Uterus (tissue), 4 donors: ENCODE measurements around the gene KRT73. TPM values are rescaled to one million over a fixed set of nuclear protein-coding genes. Genes with fewer than 3 reads are reported as not detected.

Source experiments
- DNase-seq, 2 donors: peaks; one replicate each; pipeline ENCODE4 v3.0.0-alpha.2; 2019 to 2020
- H3K27ac ChIP-seq, 2 donors: fragments of 200-600 bp; sonication (generic); 1 replicate in 1 of 2; 2 replicates in 1 of 2; pipeline ENCODE4 v1.5.1; 2016 to 2018
- H3K27me3 ChIP-seq, 2 donors: fragments of 200-600 bp; sonication (generic); one replicate each; pipeline ENCODE4 v1.5.1; 2018 to 2019; ENCODE audit warnings: control low read depth in 1 of 2
- H3K36me3 ChIP-seq, 2 donors: fragments of 200-600 bp; sonication (generic); one replicate each; pipeline ENCODE4 v1.5.1; 2019; ENCODE audit warnings: control low read depth in 1 of 2
- H3K4me1 ChIP-seq, 2 donors: fragments of 200-600 bp; sonication (generic); one replicate each; pipeline ENCODE4 v1.5.1; 2018 to 2019; ENCODE audit warnings: control low read depth in 1 of 2
- H3K4me3 ChIP-seq, 2 donors: fragments of 200-600 bp; sonication (generic); 1 replicate in 1 of 2; 2 replicates in 1 of 2; pipeline ENCODE4 v1.5.1; 2018 to 2019; ENCODE audit warnings: mild to moderate bottlenecking in 1 of 2
- H3K9me3 ChIP-seq, 2 donors: fragments of 200-600 bp; sonication (generic); one replicate each; pipeline ENCODE4 v1.5.1; 2019; ENCODE audit warnings: control low read depth in 1 of 2
- CTCF ChIP-seq, 4 experiments: fragments of 200-600 bp in 2 of 4; fragments of 450-650 bp in 2 of 4; sonication (generic) in 2 of 4; IDR thresholded peaks; one replicate each; pipeline ENCODE4 v1.5.1; 2016 to 2019; ENCODE audit warnings: antibody characterized with exemption in 4 of 4, mild to moderate bottlenecking in 2 of 4, moderate library complexity in 1 of 4
- POLR2A ChIP-seq, 2 donors: fragments of 450-650 bp; IDR thresholded peaks; one replicate each; pipeline ENCODE4 v1.6.1; 2016; ENCODE audit warnings: antibody characterized with exemption in 2 of 2, mild to moderate bottlenecking in 1 of 2, moderate library complexity in 1 of 2
- intact Hi-C: fragments of 100-400 bp; cut with DNase I; formaldehyde crosslinking; loops from one replicate; pipeline ENCODE4 v1.15.1; 2023; ENCODE audit warnings: low total_unique reads
- total RNA-seq, 4 donors: library from RNA; depleted of rRNA in 3 of 4; stranded (reverse); fragments of >200 nt in 3 of 4; gene quantifications; one replicate each; pipeline versions ENCODE4 v1.1.0 to v1.2.4, GENCODE V29; 2014 to 2023
- donor health status: DM: yes; HTN: yes; CAD: no.

KRT73 gene
- total RNA-seq, 4 donors from 2014 or later, result not detected

- Histone ChIP-seq H3K36me3 (no peaks in the 10 kb centered on the region), H3K9me3 (no peaks in the 10 kb centered on the region), H3K27me3 (no peaks in the 10 kb centered on the region), H3K4me1 (no peaks in the 10 kb centered on the region), H3K27ac (no peak overlapping the region), H3K4me3 (no peak overlapping the region)
- no peak for TF ChIP-seq POLR2A (IDR thresholded peaks at IDR 0.05)
- no peak for TF ChIP-seq CTCF (IDR thresholded peaks at IDR 0.05)
- DNase-seq, result no peak
- intact Hi-C loops, result no loop called here
Measured at GRCh38 chr12:52613384-52614030, 4.9 kb downstream of the KRT73 start.

GRCh38 chr12:52612431-52613383 is 5.7 kb downstream of the KRT73 start:
- no peaks in the 10 kb centered on the region for H3K9me3 ChIP-seq
- no peak overlapping the region for H3K4me3 ChIP-seq
- DNase-seq, result no peak
- H3K27ac ChIP-seq, result no peak overlapping the region
- H3K36me3 ChIP-seq, result no peaks in the 10 kb centered on the region
- intact Hi-C loops, result no loop called here
- H3K4me1 ChIP-seq, result no peaks in the 10 kb centered on the region
- H3K27me3 ChIP-seq, result no peaks in the 10 kb centered on the region
- TF ChIP-seq POLR2A (IDR thresholded peaks at IDR 0.05), result no peak
- TF ChIP-seq CTCF (IDR thresholded peaks at IDR 0.05), result no peak

- intact Hi-C loops, result no loop called here
- no peak for TF ChIP-seq CTCF (IDR thresholded peaks at IDR 0.05)
- no peak for TF ChIP-seq POLR2A (IDR thresholded peaks at IDR 0.05)
- Histone ChIP-seq H3K27ac (no peak overlapping the region), H3K4me3 (no peak overlapping the region), H3K4me1 (no peaks in the 10 kb centered on the region), H3K36me3 (no peaks in the 10 kb centered on the region), H3K27me3 (no peaks in the 10 kb centered on the region), H3K9me3 (no peaks in the 10 kb centered on the region)
- no peak for DNase-seq
Measured at GRCh38 chr12:52611080-52611468, 7.3 kb downstream of the KRT73 start.

GRCh38 chr12:52608826-52609630 is 9.3 kb downstream of the KRT73 start:
- no peaks in the 10 kb centered on the region for H3K4me1 ChIP-seq
- DNase-seq, result no peak
- H3K36me3 ChIP-seq, result no peaks in the 10 kb centered on the region
- H3K27me3 ChIP-seq, result no peaks in the 10 kb centered on the region
- no peak overlapping the region for H3K4me3 ChIP-seq
- TF ChIP-seq CTCF (IDR thresholded peaks at IDR 0.05), result no peak
- TF ChIP-seq POLR2A (IDR thresholded peaks at IDR 0.05), result no peak
- H3K27ac ChIP-seq, result no peak overlapping the region
- H3K9me3 ChIP-seq, result no peaks in the 10 kb centered on the region
- intact Hi-C loops, result no loop called here
